B cell (primary cell): ENCODE data around the gene SF1. TPM values are rescaled to one million over a fixed set of nuclear protein-coding genes. Genes with fewer than 3 reads are reported as not detected.

Experiments
- ATAC-seq: fragments of 200-7000 bp; cut with Tn5 transposase; one replicate; pipeline ENCODE4 v1.10.0; 2021; ENCODE audit warnings: low read depth, mild to moderate bottlenecking, moderate number of reproducible peaks, moderate library complexity
- CTCF ChIA-PET: fragments of 350-600 bp; sonication (Branson Sonifier 250); formaldehyde crosslinking; loops from one replicate; lab custom pipeline; 2021; ENCODE audit warnings: antibody characterized with exemption, inconsistent platforms; lab: Charles Lee
- POLR2A ChIA-PET: fragments of 350-600 bp; sonication (Branson Sonifier 250); formaldehyde crosslinking; loops from one replicate; lab custom pipeline; 2021; ENCODE audit warnings: antibody characterized with exemption; lab: Charles Lee
- DNase-seq: peaks from one replicate; pipeline ENCODE4 v3.0.0; 2013
- H2AFZ ChIP-seq: 2 replicates; pipeline ENCODE4 v1.6.1; 2012; ENCODE audit warnings: mild to moderate bottlenecking, low read depth, low read length; ENCODE audit not compliant: insufficient read depth, poor library complexity, severe bottlenecking
- H3K27ac ChIP-seq, 2 donors: 1 replicate in 1 of 2; 2 replicates in 1 of 2; pipeline ENCODE4 v1.5.1; 2012 to 2013; ENCODE audit warnings: low read length in 2 of 2, mild to moderate bottlenecking in 2 of 2, moderate library complexity in 1 of 2
- H3K27me3 ChIP-seq, 4 experiments: fragments of 200-600 bp in 1 of 4; sonication (generic) in 1 of 4; replicated peaks in 1 of 4; 1 replicate in 2 of 4; 2 replicates in 2 of 4; pipeline versions ENCODE4 v1.6.1 to v1.7.0; 2013 to 2016; ENCODE audit warnings: low read length in 3 of 4, mild to moderate bottlenecking in 2 of 4, mixed read lengths in 1 of 4, moderate library complexity in 1 of 4; ENCODE audit not compliant: insufficient read depth in 4 of 4, control insufficient read depth in 3 of 4; ENCODE audit errors: control extremely low read depth in 1 of 4
- H3K36me3 ChIP-seq, 2 experiments: replicated peaks in 1 of 2; 1 replicate in 1 of 2; 2 replicates in 1 of 2; pipeline versions ENCODE4 v1.6.1 to v1.7.1; 2013; ENCODE audit warnings: low read length in 1 of 2; ENCODE audit not compliant: insufficient read depth in 2 of 2, control insufficient read depth in 1 of 2; ENCODE audit errors: control extremely low read depth in 1 of 2, extremely low read depth in 1 of 2
- H3K4me1 ChIP-seq, 2 donors: fragments of 200-600 bp in 1 of 2; sonication (generic) in 1 of 2; 1 replicate in 1 of 2; 2 replicates in 1 of 2; pipeline versions ENCODE4 v1.5.1 to v1.6.1; 2013 to 2017; ENCODE audit warnings: low read length in 2 of 2; ENCODE audit not compliant: control insufficient read depth in 2 of 2, insufficient read depth in 2 of 2
- H3K4me2 ChIP-seq: replicated peaks from 2 replicates; pipeline ENCODE3; 2012; ENCODE audit warnings: mild to moderate bottlenecking, low read depth, low read length; ENCODE audit not compliant: poor library complexity, severe bottlenecking
- H3K4me3 ChIP-seq, 5 experiments: fragments of 200-600 bp in 1 of 5; sonication (generic) in 1 of 5; 1 replicate in 3 of 5; 2 replicates in 2 of 5; pipeline versions ENCODE4 v1.5.1 to v1.7.0; 2011 to 2016; ENCODE audit warnings: low read length in 4 of 5, mild to moderate bottlenecking in 4 of 5, low read depth in 2 of 5, control low read depth in 1 of 5, moderate library complexity in 1 of 5; ENCODE audit not compliant: insufficient read depth in 1 of 5; ENCODE audit errors: control extremely low read depth in 1 of 5, extremely low read depth in 1 of 5
- H3K79me2 ChIP-seq: fragments of 200-600 bp; sonication (generic); one replicate; pipeline ENCODE4 v1.6.0; 2016; ENCODE audit warnings: low read length; ENCODE audit not compliant: control insufficient read depth, insufficient read depth
- H3K9ac ChIP-seq: fragments of 200-600 bp; sonication (generic); 2 replicates; pipeline ENCODE4 v1.6.1; 2017; ENCODE audit warnings: mild to moderate bottlenecking, low read length, moderate library complexity
- H3K9me3 ChIP-seq, 3 donors: one replicate each; pipeline versions ENCODE4 v1.6.1 to v1.7.1; 2013; ENCODE audit warnings: low read length in 2 of 3; ENCODE audit not compliant: control insufficient read depth in 2 of 3, insufficient read depth in 1 of 3; ENCODE audit errors: control extremely low read depth in 1 of 3
- H4K20me1 ChIP-seq: 2 replicates; pipeline ENCODE4 v1.6.0; 2012; ENCODE audit warnings: mild to moderate bottlenecking, low read length; ENCODE audit not compliant: insufficient read depth, control insufficient read depth, poor library complexity, severe bottlenecking
- H3K27ac Mint-ChIP-seq: one replicate; pipeline ENCODE4 v1.8.0; 2021; ENCODE audit warnings: mixed read lengths
- H3K27me3 Mint-ChIP-seq: one replicate; pipeline ENCODE4 v1.8.0; 2021; ENCODE audit warnings: mixed read lengths
- H3K4me1 Mint-ChIP-seq: one replicate; pipeline ENCODE4 v1.8.0; 2021; ENCODE audit warnings: mixed read lengths
- H3K4me3 Mint-ChIP-seq: one replicate; pipeline ENCODE4 v1.8.0; 2021; ENCODE audit warnings: mixed read lengths
- H3K9me3 Mint-ChIP-seq: one replicate; pipeline ENCODE4 v1.8.0; 2022; ENCODE audit warnings: mixed read lengths; ENCODE audit not compliant: insufficient read depth
- CTCF ChIP-seq: fragments of 200-600 bp; IDR thresholded peaks from one replicate; pipeline ENCODE4 v1.8.0; 2022; ENCODE audit warnings: antibody characterized with exemption, mild to moderate bottlenecking
- EZH2 ChIP-seq: IDR thresholded peaks from 2 replicates; pipeline ENCODE4 v1.6.1; 2012; ENCODE audit warnings: borderline replicate concordance, low read depth, mild to moderate bottlenecking, moderate library complexity, low read length; ENCODE audit not compliant: insufficient read depth, poor library complexity, severe bottlenecking
- WGBS: methylation state at CpG from one replicate; pipeline ENCODE4 v1.1.5; 2013; ENCODE audit warnings: missing lambda C conversion rate; ENCODE audit not compliant: insufficient coverage; 5-methylcytosine and 5-hydroxymethylcytosine counted together
- intact Hi-C: fragments of 100-400 bp; cut with micrococcal nuclease; formaldehyde crosslinking; loops from one replicate; pipeline ENCODE4 v1.10.0; 2022
- polyA plus RNA-seq: library from polyadenylated mRNA; depleted of rRNA; stranded (reverse); fragments of >200 nt; gene quantifications from 2 replicates; pipeline ENCODE4 v1.2.3, GENCODE V29; 2012
- total RNA-seq, 2 donors: library from RNA; stranded (reverse); fragments of 120-200 nt in 1 of 2; gene quantifications; 1 replicate in 1 of 2; 2 replicates in 1 of 2; pipeline versions ENCODE4 v1.2.3 to v1.2.4, GENCODE V29; 2013 to 2022

The SF1 gene
- total and polyA plus RNA-seq, 2 donors (not counting 1 experiment from before 2014, with no cell fraction given) = 369 to 931 TPM

GRCh38 chr11:64736654-64737053 lies 41.7 kb downstream of the SF1 start:
- Histone ChIP-seq H4K20me1 (peaks cover 97% of the 10 kb centered on the region), H3K9me3 (no peaks in the 10 kb centered on the region), H3K27me3 (no peaks in the 10 kb centered on the region), H3K9ac (no peak overlapping the region), H2AFZ (no peak overlapping the region), H3K36me3 (peaks cover 2 to 90% of the 10 kb centered on the region in 2 experiments), H3K27ac (peak overlapping the region in 1 of 2 donors; percentile 39), H3K4me1 (peaks cover 6 to 14% of the 10 kb centered on the region in 2 donors), H3K4me2 (no peak overlapping the region), H3K79me2 (peaks cover 59% of the 10 kb centered on the region), H3K4me3 (no peak overlapping the region)
- no peak overlapping the region for H3K4me3 Mint-ChIP-seq
- DNase-seq (no peak), ATAC-seq (no peak)
- H3K27ac Mint-ChIP-seq = no peak overlapping the region
- 98% methylated on average over 9 of the region's 15 CpGs for WGBS
- H3K9me3 Mint-ChIP-seq = no peaks in the 10 kb centered on the region
- ChIA-PET CTCF (interaction anchor here (1.4 kb wide), 1 partner anchor 48 kb away, joined by 4 read pairs; no protein-coding TSS in a partner anchor), POLR2A (interaction anchor here (0.6 kb wide), 1 partner anchor 28 kb away, joined by 7 read pairs; no protein-coding TSS in a partner anchor)
- intact Hi-C loops = no loop called here
- H3K4me1 Mint-ChIP-seq = peaks cover 40% of the 10 kb centered on the region
- TF ChIP-seq CTCF = no peak
- TF ChIP-seq EZH2 = no peak
- no peaks in the 10 kb centered on the region for H3K27me3 Mint-ChIP-seq

- no peaks in the 10 kb centered on the region for H3K9me3 Mint-ChIP-seq
- no peak for DNase-seq
- intact Hi-C loops = no loop called here
- Histone ChIP-seq H3K4me3 (no peak overlapping the region), H3K27ac (no peak overlapping the region), H3K79me2 (peaks cover 52% of the 10 kb centered on the region), H3K9me3 (no peaks in the 10 kb centered on the region), H3K27me3 (no peaks in the 10 kb centered on the region), H3K4me2 (no peak overlapping the region), H4K20me1 (peaks cover 96% of the 10 kb centered on the region), H3K36me3 (peaks cover 2 to 89% of the 10 kb centered on the region in 2 experiments), H3K4me1 (peaks cover 0 to 5% of the 10 kb centered on the region in 2 donors), H3K9ac (no peak overlapping the region), H2AFZ (no peak overlapping the region)
- WGBS = 97% methylated on average over 9 of the region's 9 CpGs
- CTCF ChIA-PET = interaction anchor here (0.5 to 1.4 kb wide), 4 partner anchors 9 to 48 kb away, joined by 3 to 5 read pairs (median 4); partner anchors contain the start of gene RASGRP2
- TF ChIP-seq CTCF (no peak), EZH2 (no peak)
- ATAC-seq = no peak
- peak overlapping the region; percentile 56 for H3K27ac Mint-ChIP-seq
- no peak overlapping the region for H3K4me3 Mint-ChIP-seq
- POLR2A ChIA-PET = interaction anchor here (0.6 kb wide), 1 partner anchor 652 kb away, joined by 7 read pairs; no protein-coding TSS in a partner anchor
- no peaks in the 10 kb centered on the region for H3K27me3 Mint-ChIP-seq
- peaks cover 32% of the 10 kb centered on the region for H3K4me1 Mint-ChIP-seq
Observed at GRCh38 chr11:64735725-64736259, 42.5 kb downstream of the SF1 start.
